ENCODE results near the gene EIF2B4. TPM values are rescaled to one million over a fixed set of nuclear protein-coding genes. Genes with fewer than 3 reads are reported as not detected.
A peak's percentile ranks its signal among the peaks of the same experiment; 100 is the strongest.

EIF2B4 gene
- total and polyA plus RNA-seq, 2 of the 13 experiments (the other 11 are each of a cell fraction or from before 2014, with no cell fraction given) = 91.5 to 96.4 TPM

- peak; percentile 91 for TF ChIP-seq ZNF574 (CRISPR knock-in tag; IDR thresholded peaks at IDR 0.05)
- peak; percentile 99 for TF ChIP-seq ARID4A (CRISPR knock-in tag; IDR thresholded peaks at IDR 0.05; ENCODE audit: borderline replicate concordance)
- peak; percentile 84; the same call in 1 of the 2 replicates for TF ChIP-seq CEBPB (IDR thresholded peaks at IDR 0.05; ENCODE audit: borderline replicate concordance, low read depth, low read length)
- peak; percentile 64; the same call in 1 of the 2 replicates for TF ChIP-seq SRY (CRISPR knock-in tag; IDR thresholded peaks at IDR 0.05)
- TF ChIP-seq HOXA5 (CRISPR knock-in tag; IDR thresholded peaks at IDR 0.05) = peak; percentile 75; the same call in 1 of the 2 replicates
- peak; percentile 90 for TF ChIP-seq NFAT5 (CRISPR knock-in tag; IDR thresholded peaks at IDR 0.05)
- peak; percentile 74; the same call in 1 of the 2 replicates for TF ChIP-seq ZNF275 (CRISPR knock-in tag; IDR thresholded peaks at IDR 0.05; ENCODE audit: borderline replicate concordance)
- TF ChIP-seq TGIF2 (CRISPR knock-in tag; IDR thresholded peaks at IDR 0.05) = peak; percentile 91
- TF ChIP-seq DZIP1 (CRISPR knock-in tag; IDR thresholded peaks at IDR 0.05) = peak; percentile 13; the same call in 1 of the 2 replicates
- peak; percentile 83 for TF ChIP-seq REL (CRISPR knock-in tag; conservative IDR thresholded peaks at IDR 0.05)
Observed at GRCh38 chr2:27356382-27357181, 13.6 kb downstream of the EIF2B4 start, which contains the start of gene GTF3C2 (continued).
